HTR-8/SVneo (cell line): ENCODE data around the gene ASB18.

Source experiments
- DNase-seq: peaks from one replicate; pipeline ENCODE4 v3.0.0; 2011; ENCODE audit warnings: low spot score, mixed read lengths; ENCODE audit not compliant: insufficient read length
- FAIRE-seq: peaks from 2 replicates; lab custom pipeline; 2011; peaks lifted over from hg19 to GRCh38; lab: Jason Lieb, UNC

ASB18 gene

GRCh38 chr2:236177967-236178889, 86.0 kb downstream of the ASB18 start:
- FAIRE-seq (no peak), DNase-seq (peak; percentile 71)

- no peak for DNase-seq
- FAIRE-seq, result no peak
These were observed 86.6 kb downstream of the ASB18 start for GRCh38 chr2:236177604-236177966.

- no peak for FAIRE-seq
- DNase-seq, result no peak
These were observed 87.3 kb downstream of the ASB18 start for GRCh38 chr2:236176951-236177350.

- FAIRE-seq (no peak), DNase-seq (peak; percentile 39)
These were observed 87.8 kb downstream of the ASB18 start for GRCh38 chr2:236176417-236176816.

GRCh38 chr2:236175548-236176150, 88.6 kb downstream of the ASB18 start:
- FAIRE-seq, result no peak
- peak; percentile 31 for DNase-seq

GRCh38 chr2:236173729-236174607, 90.2 kb downstream of the ASB18 start:
- FAIRE-seq, result no peak
- no peak for DNase-seq

GRCh38 chr2:236173036-236173728, 91.0 kb downstream of the ASB18 start:
- no peak for FAIRE-seq
- DNase-seq, result no peak

- no peak for DNase-seq
- no peak for FAIRE-seq
These were observed 91.8 kb downstream of the ASB18 start for GRCh38 chr2:236172255-236173035.

GRCh38 chr2:236171680-236172254, 92.4 kb downstream of the ASB18 start:
- FAIRE-seq (no peak), DNase-seq (no peak)

GRCh38 chr2:236171181-236171679, 93.0 kb downstream of the ASB18 start:
- DNase-seq (no peak), FAIRE-seq (no peak)

- FAIRE-seq, result no peak
- DNase-seq, result no peak
These were observed 93.5 kb downstream of the ASB18 start for GRCh38 chr2:236170590-236171165.

- DNase-seq (no peak), FAIRE-seq (no peak)
These were observed 94.2 kb downstream of the ASB18 start for GRCh38 chr2:236169741-236170589.

- no peak for FAIRE-seq
These were observed 95.0 kb downstream of the ASB18 start for GRCh38 chr2:236169151-236169721.

GRCh38 chr2:236168110-236169080, 95.8 kb downstream of the ASB18 start, which contains the start of gene GBX2:
Gene GBX2, minus strand, starts transcription at chr2:236168386. Its CDS starts 415 bp downstream, at chr2:236167971.
- DNase-seq (peak; percentile 95), FAIRE-seq (peak; percentile 89)

More at GRCh38 chr2:236169151-236169721, 95.0 kb downstream of the ASB18 start:
- no peak for DNase-seq

GRCh38 chr2:236167297-236168109, 96.7 kb downstream of the ASB18 start:
- DNase-seq, result peak; percentile 66
- peak; percentile 52 for FAIRE-seq
